ENCODE data around the gene FAM118B.
"Not testable (repeated sequence)": the region's sequence is repeated elsewhere in the genome, so short reads cannot be mapped to it uniquely, and the experiment has no call there.

The FAM118B gene

GRCh38 chr11:126233391-126233790 lies 21.8 kb downstream of the FAM118B start:
- H3K4me3 ChIP-seq (replicated peaks; ENCODE audit: insufficient read depth, low read length): no peak overlapping the region
- no peak overlapping the region for H3K27ac ChIP-seq (replicated peaks)
- TF ChIP-seq, protein P1, sequence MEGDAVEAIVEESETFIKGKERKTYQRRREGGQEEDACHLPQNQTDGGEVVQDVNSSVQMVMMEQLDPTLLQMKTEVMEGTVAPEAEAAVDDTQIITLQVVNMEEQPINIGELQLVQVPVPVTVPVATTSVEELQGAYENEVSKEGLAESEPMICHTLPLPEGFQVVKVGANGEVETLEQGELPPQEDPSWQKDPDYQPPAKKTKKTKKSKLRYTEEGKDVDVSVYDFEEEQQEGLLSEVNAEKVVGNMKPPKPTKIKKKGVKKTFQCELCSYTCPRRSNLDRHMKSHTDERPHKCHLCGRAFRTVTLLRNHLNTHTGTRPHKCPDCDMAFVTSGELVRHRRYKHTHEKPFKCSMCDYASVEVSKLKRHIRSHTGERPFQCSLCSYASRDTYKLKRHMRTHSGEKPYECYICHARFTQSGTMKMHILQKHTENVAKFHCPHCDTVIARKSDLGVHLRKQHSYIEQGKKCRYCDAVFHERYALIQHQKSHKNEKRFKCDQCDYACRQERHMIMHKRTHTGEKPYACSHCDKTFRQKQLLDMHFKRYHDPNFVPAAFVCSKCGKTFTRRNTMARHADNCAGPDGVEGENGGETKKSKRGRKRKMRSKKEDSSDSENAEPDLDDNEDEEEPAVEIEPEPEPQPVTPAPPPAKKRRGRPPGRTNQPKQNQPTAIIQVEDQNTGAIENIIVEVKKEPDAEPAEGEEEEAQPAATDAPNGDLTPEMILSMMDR (IDR thresholded peaks at IDR 0.05; ENCODE audit: insufficient read depth, low read length): no peak
- no peak for DNase-seq (ENCODE audit: low read depth in 1 of 2, low spot score in 1 of 2)
- no peaks in the 10 kb centered on the region for H3K27me3 ChIP-seq (ENCODE audit: insufficient read depth, poor library complexity, severe bottlenecking)

GRCh38 chr11:126246636-126247035 lies 35.1 kb downstream of the FAM118B start:
- no peak for DNase-seq (ENCODE audit: low read depth in 1 of 2, low spot score in 1 of 2)
- Histone ChIP-seq H3K27me3 (ENCODE audit: insufficient read depth, poor library complexity, severe bottlenecking) (no peaks in the 10 kb centered on the region), H3K4me3 (replicated peaks; ENCODE audit: insufficient read depth, low read length) (no peak overlapping the region), H3K27ac (replicated peaks) (no peak overlapping the region)
- TF ChIP-seq, protein P1 (IDR thresholded peaks at IDR 0.05; ENCODE audit: insufficient read depth, low read length): no peak
- TF ChIP-seq, protein P2, sequence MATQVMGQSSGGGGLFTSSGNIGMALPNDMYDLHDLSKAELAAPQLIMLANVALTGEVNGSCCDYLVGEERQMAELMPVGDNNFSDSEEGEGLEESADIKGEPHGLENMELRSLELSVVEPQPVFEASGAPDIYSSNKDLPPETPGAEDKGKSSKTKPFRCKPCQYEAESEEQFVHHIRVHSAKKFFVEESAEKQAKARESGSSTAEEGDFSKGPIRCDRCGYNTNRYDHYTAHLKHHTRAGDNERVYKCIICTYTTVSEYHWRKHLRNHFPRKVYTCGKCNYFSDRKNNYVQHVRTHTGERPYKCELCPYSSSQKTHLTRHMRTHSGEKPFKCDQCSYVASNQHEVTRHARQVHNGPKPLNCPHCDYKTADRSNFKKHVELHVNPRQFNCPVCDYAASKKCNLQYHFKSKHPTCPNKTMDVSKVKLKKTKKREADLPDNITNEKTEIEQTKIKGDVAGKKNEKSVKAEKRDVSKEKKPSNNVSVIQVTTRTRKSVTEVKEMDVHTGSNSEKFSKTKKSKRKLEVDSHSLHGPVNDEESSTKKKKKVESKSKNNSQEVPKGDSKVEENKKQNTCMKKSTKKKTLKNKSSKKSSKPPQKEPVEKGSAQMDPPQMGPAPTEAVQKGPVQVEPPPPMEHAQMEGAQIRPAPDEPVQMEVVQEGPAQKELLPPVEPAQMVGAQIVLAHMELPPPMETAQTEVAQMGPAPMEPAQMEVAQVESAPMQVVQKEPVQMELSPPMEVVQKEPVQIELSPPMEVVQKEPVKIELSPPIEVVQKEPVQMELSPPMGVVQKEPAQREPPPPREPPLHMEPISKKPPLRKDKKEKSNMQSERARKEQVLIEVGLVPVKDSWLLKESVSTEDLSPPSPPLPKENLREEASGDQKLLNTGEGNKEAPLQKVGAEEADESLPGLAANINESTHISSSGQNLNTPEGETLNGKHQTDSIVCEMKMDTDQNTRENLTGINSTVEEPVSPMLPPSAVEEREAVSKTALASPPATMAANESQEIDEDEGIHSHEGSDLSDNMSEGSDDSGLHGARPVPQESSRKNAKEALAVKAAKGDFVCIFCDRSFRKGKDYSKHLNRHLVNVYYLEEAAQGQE (IDR thresholded peaks at IDR 0.05; ENCODE audit: insufficient replicate concordance, low read depth): no peak
- TF ChIP-seq GABPA (IDR thresholded peaks at IDR 0.05; ENCODE audit: low read depth): no peak
- no peak for TF ChIP-seq POLR2AphosphoS5 (IDR thresholded peaks at IDR 0.05; ENCODE audit: low read depth)
- TF ChIP-seq SPI1 (IDR thresholded peaks at IDR 0.05; ENCODE audit: borderline replicate concordance, low read depth): no peak

DNA sequence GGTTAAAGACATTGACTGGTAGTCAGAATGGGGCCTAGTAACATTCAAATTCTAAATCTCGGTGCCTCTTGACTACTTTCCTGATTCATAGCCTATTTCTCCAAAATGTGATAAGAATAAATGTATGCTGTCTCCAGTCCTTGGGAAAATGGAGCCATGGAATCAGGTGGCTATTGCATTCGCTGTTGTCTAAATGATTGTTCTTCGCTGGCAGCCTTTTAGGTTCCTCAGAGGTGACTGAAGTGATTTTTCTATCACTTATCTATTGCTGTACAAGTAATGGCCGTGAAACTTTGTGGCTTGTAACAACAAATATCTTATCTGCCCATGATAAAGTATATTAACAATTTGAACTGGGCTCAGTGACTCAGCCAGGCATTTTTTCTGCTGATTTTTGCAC lies 41.7 kb downstream of the FAM118B start:
- Histone ChIP-seq H3K4me3 (replicated peaks; ENCODE audit: insufficient read depth, low read length) (no peak overlapping the region), H3K27ac (replicated peaks) (no peak overlapping the region), H3K27me3 (ENCODE audit: insufficient read depth, poor library complexity, severe bottlenecking) (no peaks in the 10 kb centered on the region)
- no peak for TF ChIP-seq GABPA (IDR thresholded peaks at IDR 0.05; ENCODE audit: low read depth)
- no peak for TF ChIP-seq SPI1 (IDR thresholded peaks at IDR 0.05; ENCODE audit: borderline replicate concordance, low read depth)
- TF ChIP-seq, protein P2 (IDR thresholded peaks at IDR 0.05; ENCODE audit: insufficient replicate concordance, low read depth): no peak
- no peak for TF ChIP-seq POLR2AphosphoS5 (IDR thresholded peaks at IDR 0.05; ENCODE audit: low read depth)
- TF ChIP-seq, protein P1 (IDR thresholded peaks at IDR 0.05; ENCODE audit: insufficient read depth, low read length): no peak
- no peak for DNase-seq (ENCODE audit: low read depth in 1 of 2, low spot score in 1 of 2)

DNA sequence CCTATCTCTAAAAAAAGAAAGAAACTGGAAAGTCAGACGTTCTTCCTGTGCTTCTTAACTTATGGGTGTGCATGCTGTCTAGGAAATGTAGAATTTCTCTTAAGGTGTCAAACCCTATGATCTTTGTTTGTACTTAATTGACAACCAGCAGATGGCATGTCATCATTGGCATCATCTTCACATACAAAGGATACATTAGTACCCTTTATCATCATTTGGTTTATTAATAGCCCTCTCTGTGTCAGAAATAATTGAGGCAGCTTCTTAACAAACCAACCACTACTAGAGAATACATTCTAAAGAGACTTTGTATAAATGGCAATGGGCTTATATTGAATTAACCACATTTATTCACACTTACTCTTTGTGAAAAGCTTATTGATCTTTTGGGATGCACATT lies 43.2 kb downstream of the FAM118B start:
- H3K4me3 ChIP-seq (replicated peaks; ENCODE audit: insufficient read depth, low read length): no peak overlapping the region
- no peak for TF ChIP-seq SPI1 (IDR thresholded peaks at IDR 0.05; ENCODE audit: borderline replicate concordance, low read depth)
- no peak for TF ChIP-seq GABPA (IDR thresholded peaks at IDR 0.05; ENCODE audit: low read depth)
- TF ChIP-seq, protein P2 (IDR thresholded peaks at IDR 0.05; ENCODE audit: insufficient replicate concordance, low read depth): no peak
- TF ChIP-seq POLR2AphosphoS5 (IDR thresholded peaks at IDR 0.05; ENCODE audit: low read depth): no peak
- TF ChIP-seq, protein P1 (IDR thresholded peaks at IDR 0.05; ENCODE audit: insufficient read depth, low read length): no peak

DNA sequence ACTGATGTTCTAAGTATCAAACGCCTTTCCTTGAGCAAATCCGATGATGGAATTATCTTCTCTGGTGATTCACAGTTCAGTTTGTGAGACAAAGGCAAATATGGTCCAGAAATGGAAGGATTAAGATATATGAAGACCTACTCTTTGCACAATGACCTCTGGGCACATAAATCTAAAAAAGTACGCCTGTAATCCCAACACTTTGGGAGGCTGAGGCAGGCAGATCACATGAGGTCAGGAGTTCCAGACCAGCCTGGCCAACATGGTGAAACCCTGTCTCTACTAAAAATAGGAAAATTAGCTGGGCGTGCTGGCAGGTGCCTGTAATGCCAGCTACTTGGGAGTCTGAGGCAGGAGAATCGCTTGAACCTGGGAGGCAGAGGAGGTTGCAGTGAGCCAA lies 43.9 kb downstream of the FAM118B start:
- not testable (repeated sequence) for H3K4me3 ChIP-seq (replicated peaks; ENCODE audit: insufficient read depth, low read length); H3K27ac ChIP-seq (replicated peaks); DNase-seq (ENCODE audit: low read depth in 1 of 2, low spot score in 1 of 2); H3K27me3 ChIP-seq (ENCODE audit: insufficient read depth, poor library complexity, severe bottlenecking)

More for the DNA sequence above, 43.2 kb downstream of the FAM118B start:
- DNase-seq (ENCODE audit: low read depth in 1 of 2, low spot score in 1 of 2): no peak
- Histone ChIP-seq H3K27me3 (ENCODE audit: insufficient read depth, poor library complexity, severe bottlenecking) (no peaks in the 10 kb centered on the region), H3K27ac (replicated peaks) (no peak overlapping the region)
